ENCODE data around the gene MLLT10.

GRCh38 chr10:21524131-21524525 lies 9.9 kb upstream of the MLLT10 start:
- no peak for TF ChIP-seq CTCF (IDR thresholded peaks at IDR 0.05)
- TF ChIP-seq POLR2A (IDR thresholded peaks at IDR 0.05) = no peak

Measured in lower leg skin (tissue), 3 donors.